ENCODE data around the gene CFAP46.

CFAP46 gene

GRCh38 chr10:132861884-132862461 lies 80.4 kb downstream of the CFAP46 start:
- DNase-seq (ENCODE audit: low spot score): no peak

GRCh38 chr10:132861116-132861691 lies 81.2 kb downstream of the CFAP46 start:
- no peak for DNase-seq (ENCODE audit: low spot score)

- no peak for DNase-seq (ENCODE audit: low spot score)
Measured at GRCh38 chr10:132860532-132860931, 81.8 kb downstream of the CFAP46 start.

GRCh38 chr10:132859084-132859855 lies 83.1 kb downstream of the CFAP46 start:
- no peak for DNase-seq (ENCODE audit: low spot score)

GRCh38 chr10:132858121-132859081 lies 84.0 kb downstream of the CFAP46 start:
- no peak for DNase-seq (ENCODE audit: low spot score)

- DNase-seq (ENCODE audit: low spot score): no peak
Measured at GRCh38 chr10:132856869-132857524, 85.4 kb downstream of the CFAP46 start.

GRCh38 chr10:132855889-132856288 lies 86.5 kb downstream of the CFAP46 start:
- DNase-seq (ENCODE audit: low spot score): no peak

GRCh38 chr10:132851451-132851850 lies 90.9 kb downstream of the CFAP46 start:
- DNase-seq (ENCODE audit: low spot score): no peak

GRCh38 chr10:132850896-132851295 lies 91.5 kb downstream of the CFAP46 start:
- no peak for DNase-seq (ENCODE audit: low spot score)

- no peak for DNase-seq (ENCODE audit: low spot score)
Measured at GRCh38 chr10:132850246-132850645, 92.1 kb downstream of the CFAP46 start.

- no peak for DNase-seq (ENCODE audit: low spot score)
Measured at GRCh38 chr10:132849546-132850031, 92.8 kb downstream of the CFAP46 start.

GRCh38 chr10:132848951-132849545 lies 93.3 kb downstream of the CFAP46 start:
- no peak for DNase-seq (ENCODE audit: low spot score)

- no peak for DNase-seq (ENCODE audit: low spot score)
Measured at GRCh38 chr10:132848291-132848701, 94.1 kb downstream of the CFAP46 start.

- DNase-seq (ENCODE audit: low spot score): no peak
Measured at GRCh38 chr10:132847856-132848255, 94.5 kb downstream of the CFAP46 start.

- no peak for DNase-seq (ENCODE audit: low spot score)
Measured at GRCh38 chr10:132847416-132847777, 95.0 kb downstream of the CFAP46 start.

GRCh38 chr10:132846631-132847415 lies 95.5 kb downstream of the CFAP46 start:
- DNase-seq (ENCODE audit: low spot score): no peak

- no peak for DNase-seq (ENCODE audit: low spot score)
Measured at GRCh38 chr10:132845780-132846595, 96.4 kb downstream of the CFAP46 start.

GRCh38 chr10:132845041-132845551 lies 97.3 kb downstream of the CFAP46 start:
- no peak for DNase-seq (ENCODE audit: low spot score)

Data from pons (tissue), 1 donor.